GDM1 (cell line): ENCODE results near the gene PSMB3.

Experiments
- DNase-seq: peaks from one replicate; lab custom pipeline; 2025; lab: John Stamatoyannopoulos, UW

Gene PSMB3

GRCh38 chr17:38797158-38797490 is 44.6 kb downstream of the PSMB3 start:
- no peak for DNase-seq

DNA sequence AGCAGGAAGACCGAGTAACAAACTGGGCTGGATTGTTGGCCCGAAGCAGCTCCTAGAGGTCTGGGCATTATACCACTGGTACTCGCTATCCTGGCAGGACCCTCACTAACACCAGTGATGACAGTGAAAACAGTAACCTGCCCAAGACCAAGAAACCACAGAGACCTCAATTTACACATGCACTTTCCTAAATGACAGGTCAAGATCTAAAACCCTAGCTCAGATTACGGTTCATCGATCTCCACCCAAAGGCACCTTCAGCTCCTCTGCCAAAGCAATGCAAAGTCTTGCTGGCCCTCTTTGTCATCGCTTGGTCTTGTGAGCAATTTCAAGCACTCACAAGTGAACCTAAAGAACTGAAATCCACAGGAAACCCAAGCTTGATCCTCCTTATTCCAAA is 45.3 kb downstream of the PSMB3 start:
- DNase-seq: no peak

- peak; percentile 66 for DNase-seq
These were observed 46.3 kb downstream of the PSMB3 start for GRCh38 chr17:38798614-38799500.

- DNase-seq: peak; percentile 96
These were observed 47.1 kb downstream of the PSMB3 start, which contains the start of gene PIP4K2B for GRCh38 chr17:38799501-38800236. TSS of gene PIP4K2B (minus strand) at chr17:38799556. CDS start at chr17:38799424, 132 bp downstream.

DNA sequence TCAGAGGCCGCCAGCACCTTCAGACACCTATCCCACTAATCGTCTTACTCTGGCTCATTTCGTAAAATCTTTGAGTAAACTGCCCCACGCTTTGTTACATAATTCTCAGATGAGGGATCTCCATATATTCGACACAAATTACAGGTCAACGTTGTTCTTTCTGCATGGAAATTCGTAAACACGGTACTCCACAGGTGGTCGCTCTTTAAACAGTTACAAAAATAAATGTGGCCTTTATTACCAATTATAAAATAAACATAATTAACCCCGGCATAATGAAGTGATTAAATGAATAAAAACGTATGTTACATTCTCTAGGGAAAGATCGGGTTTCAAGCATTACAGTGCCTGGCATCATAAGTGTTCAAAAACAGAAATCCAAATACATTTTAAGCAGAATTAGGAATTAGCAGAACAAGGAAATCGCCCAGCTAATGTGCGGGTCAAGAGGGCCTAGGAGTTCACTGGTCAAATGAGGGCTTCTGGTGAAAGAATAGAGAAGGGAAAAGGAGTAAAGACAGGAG is 47.8 kb downstream of the PSMB3 start:
- DNase-seq: no peak

DNA sequence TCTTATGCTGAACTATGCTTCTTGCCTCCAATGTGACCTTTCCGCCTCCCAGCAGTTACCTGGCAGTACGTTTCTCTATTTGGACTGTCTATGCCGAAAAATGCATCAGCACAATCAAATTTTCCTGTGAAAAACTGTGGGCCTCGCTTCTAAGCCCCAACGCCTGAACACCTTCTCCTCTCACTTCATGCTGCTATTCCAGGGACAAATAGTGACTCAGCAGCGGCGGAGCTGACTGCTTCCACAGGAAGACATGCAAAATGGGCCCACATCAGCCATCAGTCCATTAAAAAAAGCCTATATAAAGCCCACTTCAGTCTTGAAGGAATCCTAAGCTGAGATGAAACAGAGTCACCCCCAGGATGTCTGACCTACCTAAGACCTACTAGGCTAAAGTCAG is 57.3 kb downstream of the PSMB3 start:
- DNase-seq: no peak
